ENCODE results near the gene COX7A1. TPM values are rescaled to one million over a fixed set of nuclear protein-coding genes. Genes with fewer than 3 reads are reported as not detected.

COX7A1 gene
- total and polyA plus RNA-seq, 10 of the 15 experiments (the other 5 are each of a cell fraction or from before 2014, with no cell fraction given) = not detected

DNA sequence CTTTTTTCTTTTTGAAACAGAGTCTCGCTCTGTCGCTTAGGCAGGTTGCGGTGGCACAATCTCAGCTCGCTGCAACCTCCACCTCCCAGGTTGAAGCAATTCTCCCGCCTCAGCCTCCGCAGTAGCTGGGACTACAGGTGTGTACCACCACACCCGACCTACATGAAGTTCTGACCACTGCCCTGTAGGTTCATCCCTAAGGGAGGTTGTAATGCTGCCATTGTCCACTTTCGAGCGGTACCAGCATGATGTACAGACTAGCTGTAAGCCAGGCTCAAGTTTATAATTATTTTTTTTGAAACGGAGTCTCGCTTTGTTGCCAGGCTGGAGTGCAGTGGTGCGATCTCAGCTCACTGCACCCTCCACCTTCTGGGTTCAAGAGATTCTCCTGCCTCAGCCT lies 11.6 kb upstream of the COX7A1 start:
- ATAC-seq (no peak), FAIRE-seq (no peak), DNase-seq (ENCODE audit: low read depth, low spot score) (no peak)
- Histone ChIP-seq H3K4me1 (ENCODE audit: control insufficient read depth, insufficient read depth, low read length) (no peaks in the 10 kb centered on the region), H3K27ac (ENCODE audit: control insufficient read depth, insufficient read depth) (no peak overlapping the region), H4K20me1 (ENCODE audit: control insufficient read depth, insufficient read depth) (no peaks in the 10 kb centered on the region), H3K4me2 (ENCODE audit: control insufficient read depth, insufficient read depth) (no peak overlapping the region), H2AFZ (ENCODE audit: control insufficient read depth, low read depth, low read length) (no peak overlapping the region), H3K27me3 (replicated peaks in 1 of 2; ENCODE audit: control insufficient read depth in 2 of 2, insufficient read depth in 2 of 2, low read length in 1 of 2) (no peaks in the 10 kb centered on the region), H3K36me3 (ENCODE audit: control insufficient read depth in 2 of 2, insufficient read depth in 2 of 2, low read length in 1 of 2) (no peaks in the 10 kb centered on the region; a peak in 1 of 4 replicates), H3K9me3 (replicated peaks; ENCODE audit: control insufficient read depth, insufficient read depth, low read length) (no peaks in the 10 kb centered on the region), H3K9ac (ENCODE audit: control insufficient read depth, insufficient read depth, low read length) (no peak overlapping the region), H3K79me2 (ENCODE audit: control insufficient read depth, insufficient read depth, low read length) (no peaks in the 10 kb centered on the region), H3K4me3 (no peak overlapping the region)
- RAD21 ChIA-PET (ENCODE audit: unreplicated experiment) = no interaction called here
- CTCF ChIA-PET = interaction anchor here (0.8 to 0.9 kb wide), 2 partner anchors 9 to 10 kb away, joined by 3 read pairs; no protein-coding TSS in a partner anchor
- 95% methylated on average over 12 of the region's 12 CpGs for WGBS (ENCODE audit: insufficient coverage, insufficient replicate concordance, low lambda C conversion rate, missing lambda C conversion rate)
- TF ChIP-seq KDM1A (IDR thresholded peaks at IDR 0.05; ENCODE audit: borderline replicate concordance) = no peak
- TF ChIP-seq, protein P1, sequence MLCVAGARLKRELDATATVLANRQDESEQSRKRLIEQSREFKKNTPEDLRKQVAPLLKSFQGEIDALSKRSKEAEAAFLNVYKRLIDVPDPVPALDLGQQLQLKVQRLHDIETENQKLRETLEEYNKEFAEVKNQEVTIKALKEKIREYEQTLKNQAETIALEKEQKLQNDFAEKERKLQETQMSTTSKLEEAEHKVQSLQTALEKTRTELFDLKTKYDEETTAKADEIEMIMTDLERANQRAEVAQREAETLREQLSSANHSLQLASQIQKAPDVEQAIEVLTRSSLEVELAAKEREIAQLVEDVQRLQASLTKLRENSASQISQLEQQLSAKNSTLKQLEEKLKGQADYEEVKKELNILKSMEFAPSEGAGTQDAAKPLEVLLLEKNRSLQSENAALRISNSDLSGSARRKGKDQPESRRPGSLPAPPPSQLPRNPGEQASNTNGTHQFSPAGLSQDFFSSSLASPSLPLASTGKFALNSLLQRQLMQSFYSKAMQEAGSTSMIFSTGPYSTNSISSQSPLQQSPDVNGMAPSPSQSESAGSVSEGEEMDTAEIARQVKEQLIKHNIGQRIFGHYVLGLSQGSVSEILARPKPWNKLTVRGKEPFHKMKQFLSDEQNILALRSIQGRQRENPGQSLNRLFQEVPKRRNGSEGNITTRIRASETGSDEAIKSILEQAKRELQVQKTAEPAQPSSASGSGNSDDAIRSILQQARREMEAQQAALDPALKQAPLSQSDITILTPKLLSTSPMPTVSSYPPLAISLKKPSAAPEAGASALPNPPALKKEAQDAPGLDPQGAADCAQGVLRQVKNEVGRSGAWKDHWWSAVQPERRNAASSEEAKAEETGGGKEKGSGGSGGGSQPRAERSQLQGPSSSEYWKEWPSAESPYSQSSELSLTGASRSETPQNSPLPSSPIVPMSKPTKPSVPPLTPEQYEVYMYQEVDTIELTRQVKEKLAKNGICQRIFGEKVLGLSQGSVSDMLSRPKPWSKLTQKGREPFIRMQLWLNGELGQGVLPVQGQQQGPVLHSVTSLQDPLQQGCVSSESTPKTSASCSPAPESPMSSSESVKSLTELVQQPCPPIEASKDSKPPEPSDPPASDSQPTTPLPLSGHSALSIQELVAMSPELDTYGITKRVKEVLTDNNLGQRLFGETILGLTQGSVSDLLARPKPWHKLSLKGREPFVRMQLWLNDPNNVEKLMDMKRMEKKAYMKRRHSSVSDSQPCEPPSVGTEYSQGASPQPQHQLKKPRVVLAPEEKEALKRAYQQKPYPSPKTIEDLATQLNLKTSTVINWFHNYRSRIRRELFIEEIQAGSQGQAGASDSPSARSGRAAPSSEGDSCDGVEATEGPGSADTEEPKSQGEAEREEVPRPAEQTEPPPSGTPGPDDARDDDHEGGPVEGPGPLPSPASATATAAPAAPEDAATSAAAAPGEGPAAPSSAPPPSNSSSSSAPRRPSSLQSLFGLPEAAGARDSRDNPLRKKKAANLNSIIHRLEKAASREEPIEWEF (IDR thresholded peaks at IDR 0.05; ENCODE audit: insufficient replicate concordance, low read depth, low read length) = no peak
- TF ChIP-seq, protein P2, sequence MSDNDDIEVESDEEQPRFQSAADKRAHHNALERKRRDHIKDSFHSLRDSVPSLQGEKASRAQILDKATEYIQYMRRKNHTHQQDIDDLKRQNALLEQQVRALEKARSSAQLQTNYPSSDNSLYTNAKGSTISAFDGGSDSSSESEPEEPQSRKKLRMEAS (IDR thresholded peaks at IDR 0.05; ENCODE audit: low read depth, low read length) = no peak
- TF ChIP-seq NFXL1 (IDR thresholded peaks at IDR 0.05; ENCODE audit: borderline replicate concordance) = no peak
- TF ChIP-seq ZNF217 (IDR thresholded peaks at IDR 0.05) = no peak
- no peak for TF ChIP-seq ETV6 (conservative IDR thresholded peaks at IDR 0.05 in 1 of 2, IDR thresholded peaks at IDR 0.05 in 1 of 2; ENCODE audit: borderline replicate concordance in 1 of 2, low read depth in 1 of 2)
- TF ChIP-seq CREM (IDR thresholded peaks at IDR 0.05; ENCODE audit: low read depth) = no peak
- in situ Hi-C loops (cut with MboI) (no loop called here), intact Hi-C loops (cut with micrococcal nuclease; ENCODE audit: unreplicated experiment) (no loop called here)
- SMC1A ChIA-PET (ENCODE audit: uncharacterized antibody, unreplicated experiment) = no interaction called here
- BruUV-seq (replicated peaks) = no TSS peak
- POLR2A ChIA-PET = no interaction called here

All from GM12878 (cell line).